ENCODE results near the gene ADORA2A.

ADORA2A gene

DNA sequence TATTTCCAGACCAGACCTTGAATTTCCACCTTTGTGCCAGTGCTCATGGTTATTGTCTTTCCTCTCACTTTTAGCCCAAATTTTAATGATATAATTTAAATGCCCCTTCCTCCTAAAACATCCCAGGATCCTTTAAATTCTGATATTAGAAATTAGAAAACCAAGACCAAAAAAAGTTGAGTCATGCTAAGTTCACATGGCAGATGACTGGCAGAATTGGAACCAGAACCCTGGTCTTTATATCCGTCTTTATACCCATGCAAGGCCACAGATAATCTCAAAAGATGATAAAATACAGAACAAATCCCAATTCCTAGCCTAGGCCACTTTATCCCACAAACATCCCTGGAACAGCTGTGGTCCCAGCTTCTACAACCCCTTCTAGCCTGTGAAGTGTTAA, 26.5 kb downstream of the ADORA2A start:
- no peak for DNase-seq (ENCODE audit: low read depth)

DNA sequence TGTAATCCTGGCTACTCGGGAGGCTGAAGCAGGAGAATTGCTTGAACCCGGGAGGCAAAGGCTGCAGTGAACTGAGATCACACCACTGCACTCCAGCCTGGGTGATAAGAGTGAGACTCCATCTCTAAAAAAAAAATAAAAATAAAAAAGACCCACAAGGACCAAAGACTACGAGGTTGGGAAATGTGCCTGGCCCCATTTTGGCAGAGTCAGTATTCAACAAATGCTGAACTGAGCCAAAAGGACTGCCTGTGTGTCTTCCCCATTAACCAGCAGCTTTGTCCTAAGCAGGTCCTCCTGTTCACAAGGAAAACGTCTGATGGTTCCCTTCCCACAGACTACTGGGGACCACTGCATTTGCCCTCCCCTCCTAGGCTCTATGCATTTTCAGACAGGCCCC, 27.6 kb downstream of the ADORA2A start:
- DNase-seq (ENCODE audit: low read depth), result no peak

DNA sequence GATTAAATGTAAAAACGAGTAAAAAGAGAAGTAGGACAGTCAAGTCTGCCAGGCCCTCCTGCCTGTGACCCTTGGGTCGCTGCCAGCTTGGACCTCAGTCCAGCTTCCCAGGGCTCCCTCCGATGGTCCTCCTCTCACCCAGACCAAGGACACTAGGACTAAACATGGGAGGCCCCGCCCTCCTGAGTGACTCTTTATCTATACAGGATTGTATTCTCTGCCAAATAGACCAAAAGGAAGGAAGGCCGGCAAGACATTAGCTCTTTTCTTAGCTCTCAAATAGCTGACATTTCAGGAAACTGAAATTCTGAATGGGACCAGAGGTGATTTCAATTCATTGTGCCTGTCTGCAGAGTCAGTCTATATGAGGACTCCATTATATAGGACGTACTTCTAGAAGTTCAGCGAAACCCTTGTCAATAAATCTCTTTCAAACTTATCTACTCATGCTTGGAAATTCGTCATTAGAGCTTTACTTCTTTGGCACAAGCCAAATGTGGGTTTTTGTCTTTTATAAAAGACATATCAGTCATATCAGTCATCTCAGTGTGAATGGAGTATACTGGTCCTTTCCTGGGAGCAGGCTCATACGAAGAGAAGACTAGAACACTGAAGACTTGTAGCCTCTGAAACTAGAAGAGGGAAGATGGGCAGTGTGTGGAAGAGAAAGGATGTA, 28.5 kb downstream of the ADORA2A start:
- DNase-seq (ENCODE audit: low read depth), result no peak

DNA sequence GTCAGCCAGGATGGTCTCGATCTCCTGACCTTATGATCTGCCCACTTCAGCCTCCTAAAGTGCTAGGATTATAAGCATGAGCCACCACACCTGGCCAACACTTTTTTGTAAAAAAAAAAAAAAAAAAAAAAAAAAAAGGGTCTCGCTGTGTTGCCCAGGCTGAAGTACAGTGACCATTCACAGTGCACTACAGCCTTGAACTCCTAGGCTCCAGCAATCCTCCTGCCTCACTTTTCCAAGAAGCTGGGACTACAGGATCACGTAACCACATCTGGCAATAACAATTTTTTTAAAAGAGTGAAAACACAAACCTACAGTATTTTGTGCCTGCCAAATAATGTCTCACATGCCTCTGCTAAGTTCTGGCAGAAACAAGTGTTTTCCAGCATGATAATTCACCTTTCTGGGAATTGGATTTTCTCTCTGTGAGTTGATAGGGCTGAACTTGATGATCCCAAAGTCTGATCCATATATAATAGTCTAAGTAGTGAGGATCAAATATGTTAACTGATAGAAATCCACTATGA, 30.6 kb downstream of the ADORA2A start:
- DNase-seq (ENCODE audit: low read depth), result no peak

DNA sequence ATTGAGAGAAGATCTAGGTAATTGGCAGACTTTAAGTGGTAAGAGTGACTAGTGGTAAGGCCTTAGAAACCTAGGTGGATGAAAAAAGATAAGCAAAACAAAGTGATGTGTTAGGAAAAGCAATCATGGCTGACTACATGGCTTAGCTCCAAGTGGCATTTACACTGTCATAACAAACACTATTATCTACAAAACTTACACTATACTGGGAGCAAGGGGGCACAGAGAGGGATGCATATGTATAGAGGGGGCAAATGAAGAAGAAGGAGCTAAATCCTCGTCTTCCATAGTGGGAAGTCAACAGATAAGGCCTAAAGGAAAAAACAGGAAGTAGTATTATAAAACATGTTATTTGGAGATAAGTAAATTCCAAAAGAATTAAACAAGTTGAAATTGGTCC, 32.5 kb downstream of the ADORA2A start:
- DNase-seq (ENCODE audit: low read depth), result no peak

DNA sequence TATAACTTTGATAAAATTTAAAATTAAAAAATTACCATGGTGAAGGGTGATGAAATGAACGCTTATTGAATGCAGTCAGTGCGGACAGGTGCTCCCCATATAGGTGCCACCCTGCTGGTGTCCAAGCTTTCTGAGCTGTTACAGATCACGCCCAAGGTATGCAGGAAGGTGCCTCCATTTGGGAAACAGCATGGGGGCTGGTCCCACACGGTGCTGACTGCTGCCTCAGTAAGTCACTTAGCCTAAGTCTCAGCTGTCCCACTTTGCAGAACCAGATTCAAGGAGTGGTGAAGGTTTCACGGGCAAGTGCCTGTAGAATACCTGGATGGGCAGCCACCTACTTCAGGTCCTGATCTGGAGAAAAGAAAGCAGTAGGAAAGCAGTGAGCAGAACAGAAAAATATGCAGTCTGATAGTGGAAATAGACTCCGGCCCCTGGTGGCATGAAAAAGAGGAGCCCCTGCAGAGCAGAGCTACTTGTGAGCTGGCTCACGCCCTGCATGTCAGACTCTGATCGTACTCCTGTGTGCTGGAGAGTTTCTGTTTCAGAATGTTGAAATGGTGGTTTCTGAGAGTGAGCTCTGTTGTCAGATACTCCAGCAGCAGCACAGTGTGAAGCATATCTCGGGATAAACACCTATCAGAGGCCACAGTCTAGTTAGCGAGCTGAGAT, 33.2 kb downstream of the ADORA2A start:
- no peak for DNase-seq (ENCODE audit: low read depth)

DNA sequence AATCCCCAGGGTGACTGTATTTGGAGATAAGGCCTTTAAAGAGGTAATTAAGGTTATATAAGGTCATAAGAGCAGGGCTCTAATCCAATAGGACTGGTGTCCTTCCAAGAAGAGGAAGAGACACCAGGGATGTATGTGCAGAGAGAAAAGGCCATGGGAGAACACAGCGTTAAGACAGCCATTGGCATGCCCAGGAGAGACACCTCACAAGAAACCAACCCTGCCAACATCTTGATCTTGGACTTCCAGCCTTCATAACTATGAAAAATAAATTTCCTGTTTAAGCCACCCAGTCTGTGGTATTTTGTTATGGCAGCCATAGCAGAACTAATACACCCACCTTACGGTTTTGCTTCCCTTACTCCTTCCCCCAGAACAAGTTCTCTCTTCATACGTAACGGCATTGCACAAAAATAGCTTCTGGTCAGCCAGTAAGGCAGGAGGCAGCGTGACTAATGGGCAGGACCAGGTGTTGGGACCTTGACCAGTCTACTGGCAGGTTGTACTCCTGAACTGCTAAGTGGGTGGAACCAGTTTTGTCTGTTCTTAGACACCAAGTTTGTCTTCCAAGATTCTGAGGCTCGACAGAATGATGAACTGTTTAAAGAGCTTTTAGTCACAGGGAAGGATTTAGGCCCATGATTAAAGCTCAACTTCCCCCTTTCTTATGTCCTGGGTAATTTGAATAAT, 35.8 kb downstream of the ADORA2A start:
- no peak for DNase-seq (ENCODE audit: low read depth)

DNA sequence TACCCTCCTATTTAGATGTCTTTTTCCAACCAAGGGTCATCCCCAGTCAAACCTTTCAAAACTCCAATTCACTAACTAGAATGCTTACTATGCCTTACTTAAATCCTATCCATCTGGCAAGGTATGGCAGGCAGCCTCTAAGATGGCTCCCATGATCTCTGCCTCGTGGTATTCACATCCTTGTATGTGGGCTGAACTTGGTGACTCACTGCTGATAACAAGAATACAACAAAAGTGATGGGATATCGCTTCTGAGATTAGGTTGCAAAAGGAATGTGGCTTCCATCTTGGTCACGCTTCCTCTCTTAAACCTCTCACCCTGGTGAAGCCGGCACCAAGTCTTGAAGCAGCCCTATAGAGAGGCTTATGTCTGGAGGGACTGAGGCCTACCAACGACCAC, 38.2 kb downstream of the ADORA2A start:
- DNase-seq (ENCODE audit: low read depth), result no peak

DNA sequence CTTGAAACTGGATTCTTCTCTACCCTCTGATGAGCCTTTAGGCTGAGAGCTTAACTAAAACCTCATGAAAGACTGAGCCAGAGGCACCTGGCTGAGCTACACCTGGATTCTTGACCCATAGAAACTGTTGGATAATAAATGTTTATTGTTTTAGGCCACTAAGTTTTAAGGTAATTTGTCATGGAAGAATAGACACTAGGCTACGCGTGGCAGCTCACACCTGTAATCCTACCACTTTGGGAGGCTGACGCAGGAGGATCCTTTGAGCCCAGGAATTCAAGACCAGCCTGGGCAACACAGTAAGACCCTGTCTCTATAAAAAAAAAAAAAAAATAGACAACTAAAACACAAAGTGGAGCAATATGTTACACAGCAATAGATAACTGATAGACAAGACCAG, 38.6 kb downstream of the ADORA2A start:
- no peak for DNase-seq (ENCODE audit: low read depth)

DNA sequence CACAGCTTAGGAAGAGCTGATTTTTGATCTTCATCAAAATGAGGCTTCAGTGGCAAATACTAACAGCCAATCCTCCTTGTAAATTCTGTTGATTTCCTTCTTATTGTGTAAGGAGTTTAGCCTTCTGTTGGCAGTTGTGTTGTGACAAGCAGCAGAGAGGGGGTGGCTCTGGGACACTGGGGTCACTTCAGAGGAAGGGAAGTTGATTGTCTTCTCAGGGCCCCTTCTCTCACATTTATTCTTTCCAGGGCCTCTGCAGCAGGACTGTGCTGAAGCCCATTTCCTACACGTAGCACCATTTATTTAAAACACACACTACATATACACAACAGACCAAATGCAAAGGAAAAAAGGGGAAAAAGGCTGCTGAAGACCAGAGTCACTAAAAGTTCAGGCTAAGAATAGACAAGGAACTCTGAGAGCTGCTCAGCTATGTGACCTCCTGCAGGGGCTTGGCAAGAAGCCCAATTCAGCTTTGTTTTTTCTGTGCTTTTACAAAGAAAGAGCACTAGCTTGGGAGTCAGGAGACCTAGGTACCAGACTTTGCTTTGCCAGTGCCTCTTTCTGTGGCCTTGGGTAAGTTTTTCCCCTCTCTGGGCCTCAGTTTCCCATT, 39.4 kb downstream of the ADORA2A start:
- no peak for DNase-seq (ENCODE audit: low read depth)

DNA sequence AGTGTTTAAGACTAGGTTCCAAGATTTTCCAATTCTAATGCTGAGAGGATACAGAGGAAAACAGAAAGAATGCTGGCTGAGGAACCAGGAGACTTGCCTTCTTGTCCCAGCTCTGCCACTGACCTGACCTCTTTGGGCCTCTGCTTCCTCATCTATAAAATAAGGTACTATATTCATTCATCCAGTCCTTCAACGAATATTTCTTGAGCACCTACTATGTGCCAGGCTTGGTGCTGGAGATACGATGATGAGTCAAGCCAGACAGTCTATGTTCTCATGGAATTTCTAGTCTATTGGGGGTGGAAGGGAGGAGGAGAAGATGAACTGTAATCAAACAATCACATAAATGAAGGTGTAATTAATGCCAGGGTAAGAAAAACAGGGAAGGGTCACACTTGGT, 39.9 kb downstream of the ADORA2A start:
- no peak for DNase-seq (ENCODE audit: low read depth)

DNA sequence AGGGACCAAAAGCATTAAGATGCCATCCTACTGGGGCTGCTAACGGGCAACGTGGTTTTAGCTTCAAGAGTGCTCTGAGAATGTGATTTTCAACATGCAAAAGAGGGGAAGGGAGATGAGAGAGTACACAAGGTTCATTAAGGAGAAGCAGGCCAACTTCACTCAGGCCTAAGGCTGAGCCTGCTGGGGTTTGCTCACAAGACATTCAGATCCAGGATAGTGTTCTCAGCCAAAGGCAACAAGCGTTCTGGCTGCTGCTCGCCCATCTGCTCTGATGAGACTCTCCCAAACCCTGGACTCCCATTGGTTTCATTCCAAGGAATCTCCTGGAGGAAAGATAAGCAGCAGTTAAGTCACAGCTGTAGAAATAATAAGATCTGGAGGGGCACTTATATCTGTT, 44.2 kb downstream of the ADORA2A start:
- no peak for DNase-seq (ENCODE audit: low read depth)

DNA sequence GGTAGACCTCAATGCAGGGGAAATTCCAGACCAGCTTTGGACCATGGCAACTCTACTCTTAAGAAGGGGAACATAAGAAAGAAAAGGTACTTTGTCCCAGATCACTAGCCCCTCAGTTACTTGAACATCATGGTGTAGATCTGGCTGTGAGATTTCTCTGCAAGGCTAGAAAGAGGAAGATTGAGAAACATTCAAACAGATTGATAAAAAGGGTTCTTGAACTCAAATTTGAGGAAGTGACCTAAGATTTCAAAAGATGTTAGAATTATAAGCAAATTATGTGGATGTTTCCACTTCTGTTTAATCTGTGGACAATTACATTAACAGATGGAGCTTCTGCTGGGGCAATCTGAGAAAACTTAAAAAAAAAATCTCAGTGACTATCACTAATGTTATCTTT, 45.9 kb downstream of the ADORA2A start:
- no peak for DNase-seq (ENCODE audit: low read depth)

DNA sequence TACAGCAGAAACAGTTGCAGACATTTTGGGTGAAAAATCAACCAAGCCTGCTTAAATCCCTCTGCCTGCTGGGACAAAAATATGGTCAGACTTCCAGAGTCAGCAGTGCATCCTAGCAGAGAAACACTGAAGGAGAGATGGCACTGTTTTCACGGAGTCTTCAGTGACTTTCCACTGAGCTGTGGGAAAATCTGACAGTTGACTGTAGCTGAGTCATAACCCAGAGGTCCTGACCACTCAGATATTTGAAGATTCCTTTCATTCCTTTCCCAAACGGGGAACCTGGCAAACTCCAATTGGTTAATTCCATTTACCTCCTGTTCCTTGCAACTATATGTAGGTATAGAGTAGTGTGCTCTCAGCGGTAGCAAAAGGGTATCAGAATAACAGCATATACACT, 46.8 kb downstream of the ADORA2A start:
- DNase-seq (ENCODE audit: low read depth), result no peak

DNA sequence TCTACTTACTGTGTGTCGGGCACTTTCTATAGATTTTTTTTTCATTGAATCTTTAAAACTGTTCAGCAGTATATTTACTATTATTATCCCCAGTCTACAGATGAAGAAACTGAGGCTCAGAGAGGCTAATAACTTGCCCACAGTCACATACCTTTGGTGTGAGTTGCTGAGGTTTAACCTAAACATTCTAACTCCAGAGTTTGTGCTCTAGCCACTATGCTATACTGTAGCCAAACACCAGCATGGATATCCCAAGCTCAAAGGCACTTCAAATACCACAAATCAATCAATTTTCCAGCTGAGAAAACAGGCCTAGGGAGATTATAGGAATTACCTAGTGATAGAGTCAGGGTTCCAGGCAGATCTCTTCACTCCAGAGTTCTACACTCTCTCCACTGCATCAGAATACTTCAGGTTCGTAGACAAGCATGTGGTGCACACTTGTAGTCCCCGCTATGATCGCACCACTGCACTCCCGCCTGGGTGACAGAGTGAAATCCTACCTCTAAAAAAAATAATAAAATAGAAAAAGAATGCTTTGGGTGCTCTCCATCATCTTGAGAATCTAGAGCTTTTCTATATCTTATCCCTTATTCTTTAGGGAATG, 47.4 kb downstream of the ADORA2A start:
- no peak for DNase-seq (ENCODE audit: low read depth)

DNA sequence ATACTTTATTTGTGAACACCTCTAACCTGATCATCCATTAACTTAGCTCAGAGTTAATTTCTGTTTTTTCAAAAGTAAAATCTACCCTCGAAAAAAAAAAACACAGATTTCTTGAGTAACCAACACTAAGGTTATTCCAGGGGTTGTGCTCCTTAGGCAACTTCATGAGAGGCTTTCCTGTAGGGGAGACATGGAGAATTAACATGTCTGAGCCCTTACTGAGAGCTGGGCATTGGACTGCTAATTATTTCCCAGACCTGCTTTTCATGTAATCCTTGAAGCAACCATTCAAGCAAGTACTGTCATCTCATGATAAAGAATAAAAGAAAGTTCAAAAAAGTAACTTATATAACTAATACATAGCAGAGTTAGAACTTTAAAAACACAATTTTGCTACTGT, 54.2 kb downstream of the ADORA2A start:
- DNase-seq (ENCODE audit: low read depth), result no peak

DNA sequence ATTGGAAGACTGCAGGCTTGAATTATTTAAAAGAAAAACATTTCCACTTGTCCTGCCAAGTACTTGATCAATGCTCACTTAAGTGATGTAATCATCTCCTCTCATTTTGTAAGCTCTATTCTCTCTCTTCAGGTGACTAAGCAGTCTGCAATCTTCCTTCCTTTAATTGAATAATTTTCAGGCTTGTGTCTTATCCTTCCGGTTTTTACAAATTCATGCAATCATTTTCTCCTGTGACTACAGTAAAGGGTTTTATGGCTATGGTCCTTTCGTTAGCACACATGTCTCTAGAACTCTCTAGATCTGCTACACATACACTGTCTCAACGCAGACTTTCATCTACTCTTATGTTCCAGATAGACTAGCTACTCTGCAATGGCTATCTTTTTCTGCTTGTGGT, 55.2 kb downstream of the ADORA2A start:
- no peak for DNase-seq (ENCODE audit: low read depth)

DNA sequence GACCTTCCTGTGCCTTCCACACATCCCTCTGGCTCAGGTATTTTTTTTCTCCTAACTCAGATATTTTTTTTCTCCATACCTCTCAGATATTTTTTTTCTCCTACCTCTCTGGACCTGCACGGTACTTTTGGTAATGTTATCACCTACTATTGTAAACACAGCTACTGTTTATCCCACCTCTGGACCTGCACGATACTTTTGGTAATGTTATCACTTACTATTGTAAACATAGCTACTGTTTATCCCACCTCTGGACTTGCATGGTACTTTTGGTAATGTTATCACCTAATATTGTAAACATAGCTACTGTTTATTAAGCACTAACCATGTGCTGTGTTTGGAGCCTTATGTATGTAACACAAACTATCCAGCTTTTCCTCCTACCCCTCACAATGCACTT, 55.6 kb downstream of the ADORA2A start:
- no peak for DNase-seq (ENCODE audit: low read depth)

DNA sequence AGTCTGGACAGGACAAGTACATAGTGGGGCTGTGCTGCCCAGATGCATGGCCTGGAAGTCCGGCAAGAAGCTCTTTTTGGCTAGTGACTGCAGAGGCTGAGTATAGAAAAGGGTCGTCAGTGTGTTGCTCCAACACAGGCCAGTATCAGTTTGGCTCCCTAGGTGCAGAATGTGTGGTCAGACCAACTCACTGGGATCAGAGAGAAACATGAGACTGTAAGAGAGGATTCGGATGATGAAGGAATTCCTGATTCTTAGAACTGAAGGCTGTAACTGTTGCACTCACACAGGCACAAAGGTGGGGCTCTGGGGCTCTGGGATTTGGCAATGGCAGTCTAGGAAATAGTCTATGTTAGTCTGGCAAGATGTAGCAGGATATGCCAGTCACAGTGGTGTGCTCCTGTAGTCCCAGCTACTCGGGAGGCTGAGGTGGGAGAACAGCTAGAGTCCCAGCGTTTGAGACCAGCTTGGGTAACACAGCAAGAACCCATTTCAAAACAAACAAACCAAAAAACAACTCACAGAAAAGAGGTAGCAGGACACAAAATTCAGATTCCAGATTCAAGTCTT, 56.7 kb downstream of the ADORA2A start:
- DNase-seq (ENCODE audit: low read depth), result no peak

DNA sequence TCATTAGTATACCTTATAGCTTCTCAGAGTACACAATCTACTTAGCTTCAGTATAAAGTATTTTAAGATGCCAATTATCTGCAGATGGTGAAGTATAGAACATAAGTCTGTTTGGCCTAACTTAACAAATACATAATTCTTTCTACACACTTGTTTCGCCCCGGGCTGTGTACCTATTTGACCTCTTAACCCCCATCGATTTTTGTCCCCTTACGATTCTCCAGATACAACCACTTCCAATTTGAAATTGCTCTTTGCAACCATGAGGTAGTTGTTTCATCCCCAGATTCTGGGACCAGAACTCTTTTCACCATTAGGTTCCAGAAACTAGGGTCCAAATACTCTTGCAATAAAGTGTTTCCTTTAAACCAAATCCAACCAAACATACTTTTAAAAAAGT, 57.8 kb downstream of the ADORA2A start:
- no peak for DNase-seq (ENCODE audit: low read depth)

DNA sequence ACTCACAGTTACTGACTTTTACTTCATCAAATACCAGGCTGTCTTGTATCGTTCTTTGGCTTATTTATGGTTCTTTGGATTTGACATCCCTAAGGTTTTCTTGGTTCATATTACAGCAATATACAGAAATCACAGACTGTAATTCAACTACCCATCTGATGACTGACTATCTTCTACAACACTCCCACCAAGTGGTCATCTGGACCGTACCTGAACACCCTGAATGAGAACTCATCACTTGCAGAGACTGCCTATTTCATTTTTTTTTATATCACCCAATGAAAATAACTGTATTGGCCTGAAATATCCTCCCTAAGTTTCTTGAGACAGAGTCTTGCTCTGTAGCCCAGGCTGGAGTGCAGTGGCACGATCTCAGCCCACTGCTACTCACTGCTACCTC, 58.2 kb downstream of the ADORA2A start:
- no peak for DNase-seq (ENCODE audit: low read depth)

DNA sequence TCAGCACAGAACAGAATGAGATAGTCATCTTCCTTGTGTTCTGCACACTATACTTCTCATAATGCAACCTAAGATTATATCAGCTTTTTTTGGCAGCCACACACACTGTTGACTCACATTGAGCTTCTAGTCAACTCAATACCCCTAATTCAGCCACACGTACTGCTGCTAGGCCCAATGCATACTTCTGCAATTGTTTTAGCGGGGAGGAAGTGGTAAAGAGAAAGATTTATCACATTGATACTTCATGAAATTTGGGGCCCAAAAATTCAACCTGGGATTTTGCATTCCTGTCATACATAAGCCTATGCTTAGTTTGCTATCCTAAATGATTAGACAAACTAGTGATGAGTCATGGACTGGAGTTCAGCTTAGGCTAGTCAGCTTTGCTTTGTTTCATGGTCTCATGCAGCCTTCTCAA, 59.1 kb downstream of the ADORA2A start:
- no peak for DNase-seq (ENCODE audit: low read depth)

All from stimulated activated CD8-positive, alpha-beta memory T cell treated with anti-CD3 and anti-CD28 coated beads, Interleukin-7, amount 100 ng/mL, for 24 hours (primary cell).